Jurkat, Clone E6-1 (cell line): ENCODE results near the gene CSTB.

ENCODE experiments used
- DNase-seq: peaks from one replicate; pipeline ENCODE4 v3.0.0-alpha.2; 2011; ENCODE audit warnings: low read depth, low spot score
- H3K4me3 ChIP-seq: 2 replicates; pipeline ENCODE4 v1.5.1; 2011; ENCODE audit warnings: mild to moderate bottlenecking, low read length, control low read depth, moderate library complexity

The CSTB gene

GRCh38 chr21:43797415-43797814 is 21.3 kb upstream of the CSTB start:
- DNase-seq: no peak
- H3K4me3 ChIP-seq: no peak overlapping the region

GRCh38 chr21:43794857-43795256 is 18.7 kb upstream of the CSTB start:
- no peak overlapping the region for H3K4me3 ChIP-seq

GRCh38 chr21:43794311-43794710 is 18.2 kb upstream of the CSTB start:
- no peak for DNase-seq
- H3K4me3 ChIP-seq: no peak overlapping the region

More at GRCh38 chr21:43794857-43795256, 18.7 kb upstream of the CSTB start:
- DNase-seq: no peak

- H3K4me3 ChIP-seq: no peak overlapping the region
- DNase-seq: no peak
Measured at GRCh38 chr21:43793243-43793642, 17.1 kb upstream of the CSTB start.

- H3K4me3 ChIP-seq: no peak overlapping the region
- DNase-seq: no peak
Measured at GRCh38 chr21:43792406-43792805, 16.3 kb upstream of the CSTB start.

- H3K4me3 ChIP-seq: peak overlapping the region; percentile 78
- DNase-seq: no peak
Measured at GRCh38 chr21:43790010-43790524, 14.0 kb upstream of the CSTB start.

- peak within 1 kb of the TSS; percentile 78 for H3K4me3 ChIP-seq
Measured at GRCh38 chr21:43789276-43790009, 13.3 kb upstream of the CSTB start, which contains the start of gene RRP1. Gene RRP1, plus strand, starts transcription at chr21:43789577. Its CDS starts 53 bp downstream, at chr21:43789630.

GRCh38 chr21:43786807-43787440 is 10.8 kb upstream of the CSTB start:
- no peak for DNase-seq

More at GRCh38 chr21:43789276-43790009, 13.3 kb upstream of the CSTB start, which contains the start of gene RRP1:
- DNase-seq: peak; percentile 73

GRCh38 chr21:43786300-43786806 is 10.2 kb upstream of the CSTB start:
- H3K4me3 ChIP-seq: no peak overlapping the region
- no peak for DNase-seq

More at GRCh38 chr21:43786807-43787440, 10.8 kb upstream of the CSTB start:
- H3K4me3 ChIP-seq: no peak overlapping the region

- DNase-seq: no peak
- H3K4me3 ChIP-seq: no peak overlapping the region
Measured at GRCh38 chr21:43785134-43785533, 9.0 kb upstream of the CSTB start.

GRCh38 chr21:43783098-43783700 is 7.1 kb upstream of the CSTB start:
- no peak for DNase-seq
- H3K4me3 ChIP-seq: no peak overlapping the region

GRCh38 chr21:43782431-43783097 is 6.5 kb upstream of the CSTB start:
- H3K4me3 ChIP-seq: no peak overlapping the region
- DNase-seq: no peak

- DNase-seq: no peak
- H3K4me3 ChIP-seq: no peak overlapping the region
Measured at GRCh38 chr21:43781846-43782245, 5.7 kb upstream of the CSTB start.

- H3K4me3 ChIP-seq: no peak overlapping the region
- DNase-seq: peak; percentile 64
Measured at GRCh38 chr21:43779660-43780059, 3.6 kb upstream of the CSTB start.

- H3K4me3 ChIP-seq: peak overlapping the region; percentile 48
- DNase-seq: peak; percentile 78
Measured at GRCh38 chr21:43778469-43779335, 2.6 kb upstream of the CSTB start.

- no peak for DNase-seq
- no peak overlapping the region for H3K4me3 ChIP-seq
Measured at GRCh38 chr21:43777953-43778352, 1.8 kb upstream of the CSTB start.

GRCh38 chr21:43775190-43775589 is 918 bp downstream of the CSTB start:
- H3K4me3 ChIP-seq: peak overlapping the region; percentile 65
- DNase-seq: no peak

- DNase-seq: no peak
- H3K4me3 ChIP-seq: no peak overlapping the region
Measured at GRCh38 chr21:43774163-43774562, 1.9 kb downstream of the CSTB start.
